K562 (cell line): ENCODE measurements around the gene CD2.

Experiments
- BRF2 ChIP-seq: IDR thresholded peaks from 3 replicates; pipeline ENCODE4 v1.6.1; 2011; ENCODE audit warnings: borderline replicate concordance, mild to moderate bottlenecking; ENCODE audit not compliant: insufficient read length, insufficient read depth
- POLR2AphosphoS5 ChIP-seq: IDR thresholded peaks from 2 replicates; pipeline ENCODE4 v1.6.1; 2011; ENCODE audit warnings: mild to moderate bottlenecking, low read depth, low read length, moderate library complexity; ENCODE audit not compliant: control insufficient read depth, insufficient read depth
- TF ChIP-seq, protein P1 (sequence below), 3 experiments: fragments of 200-800 bp in 1 of 3; sonication (Bioruptor generic) in 1 of 3; sonication (generic) in 1 of 3; formaldehyde crosslinking in 1 of 3; IDR thresholded peaks; 2 replicates each; pipeline versions ENCODE4 v1.6.1 to v1.8.0; 2016 to 2022; ENCODE audit warnings: mild to moderate bottlenecking in 2 of 3, missing compliant biosample characterization in 2 of 3, missing genetic modification characterization in 2 of 3, missing genetic modification reagents in 1 of 3

GRCh38 chr1:116771997-116772647, 17.9 kb downstream of the CD2 start:
- no peak for TF ChIP-seq BRF2
- no peak for TF ChIP-seq POLR2AphosphoS5
- TF ChIP-seq, protein P1, sequence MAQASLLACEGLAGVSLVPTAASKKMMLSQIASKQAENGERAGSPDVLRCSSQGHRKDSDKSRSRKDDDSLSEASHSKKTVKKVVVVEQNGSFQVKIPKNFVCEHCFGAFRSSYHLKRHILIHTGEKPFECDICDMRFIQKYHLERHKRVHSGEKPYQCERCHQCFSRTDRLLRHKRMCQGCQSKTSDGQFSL (CRISPR knock-in tag; IDR thresholded peaks at IDR 0.05) = no peak
- TF ChIP-seq, protein P1 (tag; IDR thresholded peaks at IDR 0.05) = no peak
